Myometrial cell (primary cell): ENCODE data around the gene GTF3C5. TPM values are rescaled to one million over a fixed set of nuclear protein-coding genes. Genes with fewer than 3 reads are reported as not detected.

Experiments used
- total RNA-seq: library from RNA; depleted of rRNA; stranded (reverse); fragments of >200 nt; gene quantifications from 2 replicates; pipeline ENCODE4 v1.2.3, GENCODE V29; 2015

GTF3C5 gene
- total RNA-seq: 41.8 and 54.2 TPM in 2 replicates

DNA sequence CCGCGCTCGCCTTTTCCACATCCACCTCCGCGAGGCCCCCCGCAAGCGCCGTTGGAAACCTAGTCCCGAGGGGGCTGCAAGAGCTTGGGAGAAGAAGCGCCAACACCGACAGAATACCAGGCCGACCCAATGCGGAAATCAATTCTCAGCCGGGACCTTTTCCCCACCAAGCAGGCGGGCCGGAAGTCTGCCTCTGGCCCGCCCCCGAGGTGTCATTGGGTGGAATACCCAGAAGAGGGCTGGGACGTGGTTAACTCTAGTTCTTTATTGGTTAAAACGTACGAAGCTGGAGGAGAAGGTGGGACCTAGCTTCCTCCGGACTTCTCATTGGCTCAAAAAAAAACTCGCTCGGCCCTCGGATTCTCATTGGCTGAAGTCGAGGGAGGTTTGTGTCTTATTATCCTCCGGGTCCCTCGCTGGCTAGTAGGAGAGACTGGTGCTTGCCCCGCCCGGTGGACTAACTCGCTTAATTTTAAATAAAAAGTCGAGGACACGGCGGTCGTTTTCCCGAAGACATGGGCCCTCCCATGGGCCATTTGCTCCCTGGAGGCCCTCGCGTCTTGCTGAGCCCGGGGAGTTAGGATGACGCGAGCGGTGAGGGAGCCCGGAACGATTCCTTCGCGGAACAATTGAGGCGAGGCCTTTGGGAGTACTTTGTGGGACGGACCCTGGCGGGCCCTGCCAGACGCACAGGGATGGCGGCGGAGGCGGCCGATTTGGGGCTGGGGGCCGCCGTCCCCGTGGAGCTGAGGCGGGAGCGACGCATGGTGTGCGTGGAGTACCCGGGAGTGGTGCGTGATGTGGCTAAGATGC is at the start of gene GTF3C5:
TSS of gene GTF3C5 (plus strand) at position 681 of the 813 bp plus-strand sequence. CDS start at position 696, 15 bp downstream.

DNA sequence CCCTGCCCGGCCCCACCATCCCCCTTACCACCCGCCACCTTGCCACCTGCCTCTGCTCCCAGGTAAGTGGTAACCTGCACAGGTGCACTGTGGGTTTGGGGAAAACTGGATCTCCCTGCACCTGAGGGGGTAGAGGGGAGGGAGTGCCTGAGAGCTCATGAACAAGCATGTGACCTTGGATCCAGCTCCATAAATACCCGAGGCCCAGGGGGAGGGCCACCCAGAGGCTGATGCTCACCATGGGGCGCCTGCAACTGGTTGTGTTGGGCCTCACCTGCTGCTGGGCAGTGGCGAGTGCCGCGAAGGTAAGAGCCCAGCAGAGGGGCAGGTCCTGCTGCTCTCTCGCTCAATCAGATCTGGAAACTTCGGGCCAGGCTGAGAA is 31.0 kb downstream of the GTF3C5 start, which contains the start of gene CEL:
TSS of gene CEL (plus strand) at position 218 of the 382 bp plus-strand sequence. CDS start at position 240, 22 bp downstream.

Other genes with a start within 250 kb of the GTF3C5 start
- 0.18 TPM in 1 of 2 replicates, not detected in the other for gene AK8, start 152.7 kb upstream of the GTF3C5 start, total RNA-seq
- gene SPACA9, start 152.1 kb upstream of the GTF3C5 start, total RNA-seq: 3.2 and 9.2 TPM in 2 replicates
- gene TSC1, start 86.4 kb upstream of the GTF3C5 start, total RNA-seq: 20.8 and 22.7 TPM in 2 replicates
- gene GFI1B, start 52.3 kb upstream of the GTF3C5 start, total RNA-seq: not detected in 2 replicates
- gene CEL, start 31.0 kb downstream of the GTF3C5 start, total RNA-seq: under 0.01 TPM in 2 replicates
- 16.1 and 18.4 TPM in 2 replicates for gene RALGDS, start 90.2 kb downstream of the GTF3C5 start, total RNA-seq
- gene GBGT1, start 132.9 kb downstream of the GTF3C5 start, total RNA-seq: 9.5 and 16.7 TPM in 2 replicates
- gene OBP2B, start 178.3 kb downstream of the GTF3C5 start, total RNA-seq: not detected in 2 replicates
- gene ABO, start 244.2 kb downstream of the GTF3C5 start, total RNA-seq: not detected in 2 replicates